Body of pancreas (tissue), 4 donors: Measurements from ENCODE around the gene ADARB1. TPM values are rescaled to one million over a fixed set of nuclear protein-coding genes. Genes with fewer than 3 reads are reported as not detected.
A peak's percentile ranks its signal among the peaks of the same experiment; 100 is the strongest.

Experiments
- ATAC-seq: fragments of 150-250 bp; one replicate; pipeline ENCODE4 v1.9.1; 2016
- DNase-seq, 4 donors: peaks; one replicate each; pipeline ENCODE4 v3.0.0-alpha.2; 2019
- H3K27ac ChIP-seq, 4 donors: fragments of 200-600 bp; sonication (generic); 1 replicate in 3 of 4; 2 replicates in 1 of 4; pipeline versions ENCODE4 v1.5.1 to v1.6.1; 2016 to 2019; ENCODE audit warnings: mild to moderate bottlenecking in 1 of 4, mixed read lengths in 1 of 4, moderate library complexity in 1 of 4
- H3K27me3 ChIP-seq, 2 donors: fragments of 200-600 bp; sonication (generic); one replicate each; pipeline ENCODE4 v1.6.0; 2016; ENCODE audit warnings: mild to moderate bottlenecking in 1 of 2
- H3K36me3 ChIP-seq, 2 donors: fragments of 200-600 bp; sonication (generic); replicated peaks in 1 of 2; 2 replicates each; pipeline ENCODE4 v1.5.1; 2016; ENCODE audit warnings: low read depth in 2 of 2; ENCODE audit not compliant: insufficient read depth in 1 of 2
- H3K4me1 ChIP-seq: fragments of 200-600 bp; sonication (generic); one replicate; pipeline ENCODE4 v1.6.0; 2016
- H3K4me3 ChIP-seq, 2 donors: fragments of 200-600 bp; sonication (generic); 1 replicate in 1 of 2; 2 replicates in 1 of 2; pipeline ENCODE4 v1.5.1; 2016 to 2019
- H3K9me3 ChIP-seq, 3 donors: fragments of 200-600 bp; sonication (generic); 1 replicate in 2 of 3; 2 replicates in 1 of 3; pipeline ENCODE4 v1.5.1; 2016
- CTCF ChIP-seq, 7 experiments: fragments of 450-650 bp in 4 of 7; fragments of 200-600 bp in 3 of 7; sonication (generic) in 3 of 7; IDR thresholded peaks; one replicate each; pipeline ENCODE4 v1.5.1; 2016 to 2019; ENCODE audit warnings: antibody characterized with exemption in 7 of 7
- POLR2A ChIP-seq, 3 donors: fragments of 450-650 bp; IDR thresholded peaks; one replicate each; pipeline ENCODE4 v1.6.1; 2016; ENCODE audit warnings: antibody characterized with exemption in 3 of 3, mild to moderate bottlenecking in 2 of 3
- WGBS, 2 donors: methylation state at CpG; one replicate each; pipeline ENCODE4 v1.1.5; 2017; 5-methylcytosine and 5-hydroxymethylcytosine counted together
- intact Hi-C: fragments of 100-400 bp; cut with DNase I; formaldehyde crosslinking; loops from one replicate; pipeline ENCODE4 v1.15.1; 2023
- total RNA-seq, 2 donors: library from RNA; depleted of rRNA; stranded (reverse); fragments of >200 nt; gene quantifications; one replicate each; pipeline ENCODE4 v1.1.0, GENCODE V29; 2016

Gene ADARB1
- total RNA-seq, 2 donors from 2014 or later, result 11.4 to 11.5 TPM

- Histone ChIP-seq H3K27ac (no peak overlapping the region), H3K4me1 (no peaks in the 10 kb centered on the region), H3K4me3 (no peak overlapping the region), H3K9me3 (no peaks in the 10 kb centered on the region), H3K27me3 (no peaks in the 10 kb centered on the region), H3K36me3 (no peaks in the 10 kb centered on the region)
- intact Hi-C loops, result no loop called here
- WGBS, 2 donors, result 42 to 44% methylated on average over 15 of the region's 15 CpGs
- TF ChIP-seq POLR2A (IDR thresholded peaks at IDR 0.05) (no peak), CTCF (IDR thresholded peaks at IDR 0.05) (no peak)
- DNase-seq (no peak), ATAC-seq (no peak)
Measured at GRCh38 chr21:45226540-45227326, 152.4 kb downstream of the ADARB1 start.

- Histone ChIP-seq H3K4me1 (no peaks in the 10 kb centered on the region), H3K36me3 (no peaks in the 10 kb centered on the region), H3K4me3 (no peak overlapping the region), H3K27me3 (no peaks in the 10 kb centered on the region), H3K27ac (no peak overlapping the region), H3K9me3 (no peaks in the 10 kb centered on the region)
- intact Hi-C loops, result no loop called here
- TF ChIP-seq CTCF (IDR thresholded peaks at IDR 0.05), result no peak
- no peak for TF ChIP-seq POLR2A (IDR thresholded peaks at IDR 0.05)
- DNase-seq (no peak), ATAC-seq (no peak)
- WGBS, 2 donors, result 59 to 64% methylated on average over 10 of the region's 10 CpGs
Measured at GRCh38 chr21:45227735-45228134, 153.4 kb downstream of the ADARB1 start.

GRCh38 chr21:45228171-45228641 lies 153.8 kb downstream of the ADARB1 start:
- DNase-seq (peak in 2 of 4 donors; percentile 31 to 55), ATAC-seq (no peak)
- intact Hi-C loops, result no loop called here

GRCh38 chr21:45228656-45229240 lies 154.4 kb downstream of the ADARB1 start:
- no peak overlapping the region for H3K4me3 ChIP-seq
- intact Hi-C loops, result no loop called here
- WGBS, 2 donors, result 73% methylated on average over 3 of the region's 3 CpGs
- H3K27ac ChIP-seq, result no peak overlapping the region
- H3K4me1 ChIP-seq, result no peaks in the 10 kb centered on the region
- H3K36me3 ChIP-seq, result no peaks in the 10 kb centered on the region
- ATAC-seq (no peak), DNase-seq (no peak)
- TF ChIP-seq POLR2A (IDR thresholded peaks at IDR 0.05) (no peak), CTCF (IDR thresholded peaks at IDR 0.05) (no peak)
- no peaks in the 10 kb centered on the region for H3K9me3 ChIP-seq
- no peaks in the 10 kb centered on the region for H3K27me3 ChIP-seq

More at GRCh38 chr21:45228171-45228641, 153.8 kb downstream of the ADARB1 start:
- Histone ChIP-seq H3K9me3 (no peaks in the 10 kb centered on the region), H3K27me3 (no peaks in the 10 kb centered on the region), H3K4me1 (no peaks in the 10 kb centered on the region), H3K36me3 (no peaks in the 10 kb centered on the region), H3K27ac (no peak overlapping the region), H3K4me3 (no peak overlapping the region)
- TF ChIP-seq POLR2A (IDR thresholded peaks at IDR 0.05) (no peak), CTCF (IDR thresholded peaks at IDR 0.05) (no peak)
- 39 to 54% methylated on average over 6 of the region's 6 CpGs for WGBS, 2 donors
